Stimulated activated CD8-positive, alpha-beta memory T cell treated with anti-CD3 and anti-CD28 coated beads, Interleukin-4, amount 100 ng/mL, for 4 hours (primary cell): Measurements from ENCODE around the gene FSIP1.

ENCODE experiments used
- DNase-seq, 2 donors: peaks; one replicate each; pipeline ENCODE4 v3.0.0-alpha.2; 2020; ENCODE audit warnings: low read depth in 2 of 2, low spot score in 1 of 2

FSIP1 gene

DNA sequence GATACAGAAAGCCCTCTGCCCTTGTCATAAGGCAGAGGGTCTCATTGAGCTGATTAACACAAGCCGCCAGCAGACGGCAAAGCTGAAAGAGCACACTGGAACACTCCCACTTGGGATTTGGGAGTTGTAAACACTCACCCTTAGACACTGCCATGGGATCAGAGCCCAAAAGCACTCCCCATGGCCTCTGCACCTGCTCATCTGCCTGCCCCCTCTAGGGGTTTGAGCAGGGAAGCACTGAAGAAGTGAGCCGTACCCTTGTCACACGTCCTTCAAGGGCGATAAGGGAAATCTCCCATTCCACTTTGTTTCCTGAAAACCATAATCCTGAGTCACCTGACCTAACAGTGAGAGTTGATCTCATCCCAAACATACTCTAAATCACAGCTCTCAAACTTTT is 14.7 kb downstream of the FSIP1 start:
- no peak for DNase-seq

GRCh38 chr15:39761006-39761405 is 21.6 kb downstream of the FSIP1 start:
- no peak for DNase-seq

- no peak for DNase-seq
Measured at GRCh38 chr15:39756806-39757522, 25.7 kb downstream of the FSIP1 start.

DNA sequence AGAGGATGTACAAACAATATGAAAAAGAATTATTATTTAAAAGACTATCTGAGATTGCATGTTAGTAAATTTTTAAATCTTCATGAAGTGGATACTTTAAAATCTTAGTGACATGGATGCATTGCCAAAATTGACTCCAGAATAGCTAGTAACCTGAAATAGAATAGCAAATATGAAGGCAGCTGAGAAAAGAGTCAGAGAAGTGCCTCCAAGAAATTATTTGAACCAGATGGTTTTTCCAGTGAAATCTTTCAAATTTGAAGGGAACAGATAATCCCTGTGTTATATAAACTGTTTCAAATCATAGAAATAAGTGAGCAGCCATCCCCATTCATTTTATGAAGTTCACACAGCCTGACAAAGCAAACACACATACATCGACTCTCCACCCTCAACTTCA is 29.6 kb downstream of the FSIP1 start:
- DNase-seq, result no peak

DNA sequence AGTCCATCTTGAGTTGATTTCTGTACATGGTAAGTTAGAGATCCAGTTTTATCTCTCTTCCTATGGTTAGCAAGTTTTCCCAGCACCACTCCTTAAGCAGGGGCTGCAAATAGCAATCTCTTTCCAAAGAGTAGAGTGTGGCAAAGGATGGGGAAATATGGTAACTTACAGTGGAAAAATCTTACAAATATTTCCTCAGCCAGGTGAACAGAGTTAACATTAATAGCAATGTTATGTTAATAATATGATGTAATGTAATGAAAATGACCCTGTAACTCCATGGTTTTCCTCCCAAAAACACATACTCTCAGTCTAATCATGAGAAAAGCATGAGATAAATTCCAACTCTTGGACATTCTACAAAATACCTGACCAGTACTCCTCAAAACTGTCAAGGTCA is 30.4 kb downstream of the FSIP1 start:
- no peak for DNase-seq

GRCh38 chr15:39748276-39748675 is 34.4 kb downstream of the FSIP1 start:
- no peak for DNase-seq

DNA sequence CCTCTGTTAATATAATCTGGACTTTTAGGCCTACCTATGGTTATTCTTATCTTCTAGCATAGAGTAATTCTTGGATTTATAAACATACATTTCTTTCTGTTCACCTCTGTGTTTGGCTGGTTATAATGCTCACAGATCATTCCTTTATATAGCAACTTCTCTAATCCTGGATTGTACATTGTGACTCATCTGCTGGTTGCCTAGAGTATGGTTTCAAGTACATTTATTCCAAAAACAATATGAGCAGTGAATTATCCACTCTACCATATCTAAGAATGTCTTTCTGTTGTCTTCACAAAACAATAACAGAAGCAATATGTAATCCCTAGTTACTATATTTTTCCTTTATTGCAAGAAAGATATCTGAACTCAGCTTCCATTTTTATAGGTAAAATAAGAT is 35.3 kb downstream of the FSIP1 start:
- DNase-seq, result no peak

DNA sequence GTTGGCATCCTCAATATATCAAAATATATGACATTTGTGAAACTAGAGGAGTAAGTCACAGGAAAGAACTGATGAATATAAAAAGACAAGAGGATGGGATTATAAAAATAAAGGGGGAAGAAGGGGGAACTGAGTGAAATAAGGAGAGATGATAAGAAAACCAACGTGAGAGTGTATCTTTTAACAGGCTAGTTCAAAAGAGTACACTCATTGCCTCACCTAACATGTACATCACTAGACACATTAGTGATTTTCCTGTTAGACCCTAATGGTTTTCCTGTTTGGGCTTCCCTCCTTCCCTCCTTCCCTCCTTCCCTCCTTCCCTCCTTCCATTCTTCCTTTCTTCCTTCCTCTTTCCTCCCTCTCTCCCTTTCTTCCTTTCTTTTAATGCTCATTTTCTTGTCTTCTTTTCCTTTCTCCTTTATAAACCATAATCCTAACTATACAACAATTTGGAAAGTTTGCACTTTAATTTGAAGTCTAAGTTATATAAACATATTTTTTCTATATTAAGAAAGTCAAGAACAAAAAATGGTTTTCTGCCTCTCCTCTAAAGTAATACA is 35.8 kb downstream of the FSIP1 start:
- no peak for DNase-seq

DNA sequence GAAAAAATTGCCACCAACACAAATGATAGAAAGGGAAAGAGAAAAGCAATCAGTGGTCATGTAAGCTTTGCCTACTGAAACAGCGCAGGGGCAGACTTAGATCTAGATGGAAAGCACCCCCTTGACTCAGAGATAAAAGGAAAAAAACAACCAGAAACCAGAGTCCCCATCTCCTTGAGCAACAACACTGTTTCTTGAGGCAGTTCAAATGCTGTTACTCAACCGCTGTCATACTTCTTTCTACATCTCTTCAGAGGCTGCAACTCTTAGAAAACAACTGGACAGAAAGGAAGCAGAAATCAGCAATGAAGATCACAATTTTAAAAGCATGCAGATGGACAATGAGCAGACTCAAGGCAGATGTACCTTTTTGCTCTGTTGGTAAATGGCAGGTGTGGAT is 36.5 kb downstream of the FSIP1 start:
- DNase-seq, result no peak

DNA sequence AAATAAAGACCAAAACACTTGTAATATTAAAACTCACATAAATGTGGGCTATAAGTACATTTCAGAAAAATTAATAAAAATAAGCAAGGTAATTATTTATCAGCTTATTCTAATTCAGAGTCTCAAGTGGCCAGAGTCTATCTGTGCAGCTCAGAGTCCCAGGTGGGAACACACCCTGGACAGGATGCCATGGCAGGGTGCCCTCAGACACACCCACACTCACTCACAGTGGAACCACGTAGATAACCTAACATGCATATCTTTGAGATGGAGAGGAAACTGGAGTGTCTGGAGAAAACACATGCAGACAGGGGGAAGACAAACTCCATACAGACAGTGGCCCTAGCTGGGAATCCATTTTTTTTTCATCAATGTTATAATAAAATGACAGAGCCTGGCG is 37.2 kb downstream of the FSIP1 start:
- DNase-seq, result no peak

DNA sequence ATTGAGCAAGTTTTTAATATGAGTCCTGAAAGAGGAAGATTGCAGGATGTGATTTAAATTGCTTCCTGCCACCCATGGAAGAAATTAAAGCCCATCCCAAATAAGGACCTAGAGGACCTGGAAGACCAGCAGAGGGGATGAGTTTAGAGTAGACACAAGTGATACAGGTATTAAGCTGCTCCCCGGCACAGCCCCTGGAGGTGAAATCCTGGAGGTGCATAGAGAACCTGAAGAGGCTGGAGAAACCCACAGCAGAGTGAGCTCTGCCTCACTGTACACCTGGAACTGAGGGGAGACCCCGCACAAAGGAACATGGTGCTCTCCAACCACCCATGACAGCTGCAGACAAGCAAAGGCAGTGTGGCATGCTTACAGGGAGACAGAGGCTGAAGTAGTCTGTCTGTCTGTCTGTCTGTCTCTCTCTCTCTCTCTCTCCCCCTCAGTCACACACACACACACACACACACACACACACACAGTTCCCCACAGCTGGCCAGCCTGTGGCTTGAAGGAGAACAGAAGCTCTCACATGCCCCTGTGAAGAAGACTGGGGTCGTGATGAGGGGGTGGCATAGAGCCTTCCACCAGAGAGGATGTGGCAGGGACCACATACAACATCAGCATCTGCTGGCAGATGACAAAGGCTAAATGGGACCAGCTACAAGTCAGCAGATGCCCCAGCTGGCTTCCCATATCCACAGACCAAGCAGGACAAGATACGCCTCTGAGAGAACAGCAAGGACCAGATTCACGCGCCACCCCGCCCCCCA is 38.1 kb downstream of the FSIP1 start:
- DNase-seq, result no peak

DNA sequence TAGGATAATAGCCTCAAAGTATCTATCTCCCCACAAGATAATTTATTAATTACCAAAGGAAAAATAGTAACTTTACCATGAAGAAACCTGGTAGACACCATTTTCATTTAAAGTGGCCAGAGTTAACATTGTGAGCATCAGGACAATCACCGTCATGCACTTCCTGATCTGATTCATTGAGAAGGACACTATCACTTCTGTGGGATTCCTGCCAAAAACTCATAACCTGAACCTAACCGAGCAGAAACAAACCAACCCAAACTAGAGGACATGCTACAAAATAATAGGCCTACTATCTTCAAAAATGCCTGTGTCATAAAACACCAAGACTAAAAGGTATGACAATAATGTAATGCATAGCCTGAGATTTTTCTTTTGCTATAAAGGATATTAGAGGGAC is 39.0 kb downstream of the FSIP1 start:
- DNase-seq, result no peak

DNA sequence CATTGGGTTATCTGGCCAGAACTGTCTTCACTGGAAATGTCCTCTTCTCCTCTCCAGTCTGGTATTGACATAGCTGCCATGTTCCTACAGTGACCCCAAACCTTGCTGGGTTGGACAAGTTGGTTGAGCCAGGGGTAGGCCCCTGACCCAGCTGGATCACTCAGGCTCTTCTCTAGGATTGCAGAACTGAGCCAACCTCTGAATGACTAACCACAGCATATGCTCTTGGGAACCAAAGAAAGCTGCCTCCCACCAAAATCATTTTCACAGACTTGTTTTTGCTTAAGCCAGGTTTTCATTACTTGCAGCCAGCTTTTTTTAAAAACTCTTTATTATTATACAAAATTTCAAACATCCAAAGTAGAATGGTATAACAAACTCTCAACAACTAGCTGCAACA is 41.4 kb downstream of the FSIP1 start:
- no peak for DNase-seq

- DNase-seq, result no peak
Measured at GRCh38 chr15:39738998-39739397, 43.6 kb downstream of the FSIP1 start.

DNA sequence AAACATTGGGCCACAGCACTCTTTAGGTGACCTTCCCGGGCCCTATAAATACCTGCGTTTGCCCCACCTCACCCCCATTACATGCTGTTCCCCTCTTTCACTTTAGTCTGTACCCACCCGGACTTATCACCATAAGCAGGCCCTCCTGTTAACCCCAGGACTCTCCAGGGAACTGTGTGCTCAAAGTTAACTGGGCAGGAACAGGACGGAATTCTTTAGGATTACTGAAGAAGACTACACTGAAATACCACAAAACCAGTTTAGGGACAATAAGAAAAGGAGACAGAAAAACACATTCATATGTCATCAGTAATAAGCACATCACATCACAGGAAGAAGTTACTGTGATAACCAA is 45.5 kb downstream of the FSIP1 start:
- DNase-seq, result no peak

DNA sequence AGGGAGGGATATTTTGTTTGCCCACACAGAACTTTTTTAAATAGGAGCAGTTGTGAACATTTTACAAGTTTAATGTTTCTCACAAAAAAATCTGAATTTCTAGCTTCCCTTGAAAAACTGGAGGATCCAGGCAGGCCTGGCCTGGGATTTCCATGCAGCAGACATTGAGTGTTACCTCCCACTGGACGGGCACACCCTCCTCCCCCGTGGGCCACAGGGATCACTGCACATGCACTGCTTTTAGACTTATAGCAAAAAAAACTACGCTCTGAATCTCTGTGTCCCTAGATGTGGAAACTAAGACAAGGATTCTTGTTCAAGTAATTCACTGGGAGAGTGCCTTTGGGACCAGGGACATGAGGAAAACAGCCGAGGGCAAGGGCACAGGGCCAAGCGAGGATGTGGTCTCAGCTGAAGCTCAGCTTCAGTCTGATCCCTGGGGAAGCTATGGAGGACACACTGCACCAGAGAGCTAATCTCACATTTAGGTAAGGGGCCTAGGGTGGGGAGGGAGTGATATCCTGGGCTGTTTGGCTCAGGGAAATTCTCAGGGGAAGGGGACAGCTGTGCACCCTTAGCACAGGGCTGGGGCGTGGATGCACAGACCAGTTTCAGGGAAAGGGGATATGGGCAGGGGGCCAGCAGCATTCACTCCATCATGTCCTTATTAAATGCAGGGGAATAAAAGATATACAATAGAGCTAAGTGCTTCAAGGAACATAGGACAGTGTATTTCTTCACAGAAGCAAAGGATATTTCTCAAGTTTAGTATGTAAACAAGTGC is 46.0 kb downstream of the FSIP1 start:
- DNase-seq, result no peak

GRCh38 chr15:39735120-39735717 is 47.4 kb downstream of the FSIP1 start:
- DNase-seq, result no peak

- DNase-seq, result no peak
Measured at GRCh38 chr15:39731266-39731665, 51.4 kb downstream of the FSIP1 start.

DNA sequence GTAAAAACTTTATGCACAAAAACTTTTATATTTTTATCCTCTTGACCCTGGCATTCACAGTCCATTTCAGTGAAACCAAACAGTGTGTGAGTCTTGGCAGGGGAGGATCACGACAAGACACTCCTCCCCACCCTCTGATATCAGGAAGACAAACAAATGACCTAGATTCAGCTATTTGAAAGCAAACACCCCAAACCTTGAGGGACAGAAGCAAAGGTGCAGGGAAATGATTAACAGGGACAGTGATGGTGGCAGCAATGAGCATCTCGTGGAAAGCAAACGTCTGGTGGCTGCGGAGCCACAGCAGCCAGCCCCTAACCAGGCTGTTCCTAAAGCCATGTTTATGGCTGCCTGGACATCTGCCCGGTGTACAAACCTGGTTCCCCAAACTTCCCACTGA is 52.1 kb downstream of the FSIP1 start:
- no peak for DNase-seq

DNA sequence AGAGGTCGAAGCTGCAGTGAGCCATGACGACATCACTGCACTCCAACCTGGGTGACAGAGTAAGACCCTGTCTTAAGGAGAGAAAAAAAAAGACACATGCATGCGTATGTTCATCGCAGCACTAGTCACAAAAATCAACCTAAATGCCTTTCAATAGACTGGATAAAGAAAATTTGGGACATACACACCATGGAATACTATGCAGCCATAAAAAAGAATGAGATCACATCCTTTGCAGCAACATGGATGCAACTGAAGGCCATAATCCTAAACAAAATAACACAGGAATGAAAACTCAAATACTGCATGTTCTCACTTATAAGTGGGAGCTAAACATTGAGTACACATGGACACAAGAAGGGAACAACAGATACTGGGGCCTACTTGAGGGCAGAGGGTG is 53.1 kb downstream of the FSIP1 start:
- DNase-seq, result no peak

DNA sequence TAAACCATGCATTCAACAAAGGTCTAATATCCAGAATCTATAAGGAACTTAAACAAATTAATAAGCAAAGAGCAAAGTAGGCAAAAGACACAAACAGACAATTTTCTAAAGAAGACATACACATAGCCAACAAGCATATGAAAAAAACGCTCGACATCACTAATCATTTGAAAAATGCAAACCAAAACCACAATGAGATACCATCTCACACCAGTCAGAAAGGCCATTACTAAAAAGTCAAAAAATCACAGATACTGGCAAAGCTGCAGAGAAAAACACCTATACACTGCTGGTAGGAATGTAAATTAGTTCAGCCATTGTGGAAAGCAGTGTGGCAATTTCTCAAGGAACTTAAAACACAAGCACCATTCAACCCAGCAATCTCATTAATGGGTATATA is 53.8 kb downstream of the FSIP1 start:
- no peak for DNase-seq
